Activated naive CD4-positive, alpha-beta T cell treated with anti-CD3 and anti-CD28 coated beads, Interleukin-2, amount 10 ng/mL, durations not matched to agents 7 days and 5 days (primary cell): ENCODE measurements around the gene SHISA3.

Experiments used
- CTCF ChIA-PET: fragments of 350-600 bp; sonication (Branson Sonifier 250); formaldehyde crosslinking; loops from one replicate; lab custom pipeline; 2021; ENCODE audit warnings: antibody characterized with exemption; lab: Charles Lee
- DNase-seq: peaks from one replicate; pipeline ENCODE4 v3.0.0-alpha.2; 2020
- H3K27ac Mint-ChIP-seq: one replicate; pipeline ENCODE4 v1.8.0; 2021; ENCODE audit warnings: mild to moderate bottlenecking, moderate library complexity, mixed read lengths
- H3K27me3 Mint-ChIP-seq: one replicate; pipeline ENCODE4 v1.8.0; 2021; ENCODE audit warnings: mild to moderate bottlenecking, mixed read lengths
- H3K36me3 Mint-ChIP-seq: one replicate; pipeline ENCODE4 v1.8.0; 2021; ENCODE audit warnings: mixed read lengths
- H3K4me1 Mint-ChIP-seq: one replicate; pipeline ENCODE4 v1.8.0; 2021; ENCODE audit warnings: mixed read lengths
- H3K4me3 Mint-ChIP-seq: one replicate; pipeline ENCODE4 v1.8.0; 2021; ENCODE audit warnings: mild to moderate bottlenecking, moderate library complexity, mixed read lengths
- H3K9me3 Mint-ChIP-seq: one replicate; pipeline ENCODE4 v1.8.0; 2021; ENCODE audit warnings: mixed read lengths

Gene SHISA3

DNA sequence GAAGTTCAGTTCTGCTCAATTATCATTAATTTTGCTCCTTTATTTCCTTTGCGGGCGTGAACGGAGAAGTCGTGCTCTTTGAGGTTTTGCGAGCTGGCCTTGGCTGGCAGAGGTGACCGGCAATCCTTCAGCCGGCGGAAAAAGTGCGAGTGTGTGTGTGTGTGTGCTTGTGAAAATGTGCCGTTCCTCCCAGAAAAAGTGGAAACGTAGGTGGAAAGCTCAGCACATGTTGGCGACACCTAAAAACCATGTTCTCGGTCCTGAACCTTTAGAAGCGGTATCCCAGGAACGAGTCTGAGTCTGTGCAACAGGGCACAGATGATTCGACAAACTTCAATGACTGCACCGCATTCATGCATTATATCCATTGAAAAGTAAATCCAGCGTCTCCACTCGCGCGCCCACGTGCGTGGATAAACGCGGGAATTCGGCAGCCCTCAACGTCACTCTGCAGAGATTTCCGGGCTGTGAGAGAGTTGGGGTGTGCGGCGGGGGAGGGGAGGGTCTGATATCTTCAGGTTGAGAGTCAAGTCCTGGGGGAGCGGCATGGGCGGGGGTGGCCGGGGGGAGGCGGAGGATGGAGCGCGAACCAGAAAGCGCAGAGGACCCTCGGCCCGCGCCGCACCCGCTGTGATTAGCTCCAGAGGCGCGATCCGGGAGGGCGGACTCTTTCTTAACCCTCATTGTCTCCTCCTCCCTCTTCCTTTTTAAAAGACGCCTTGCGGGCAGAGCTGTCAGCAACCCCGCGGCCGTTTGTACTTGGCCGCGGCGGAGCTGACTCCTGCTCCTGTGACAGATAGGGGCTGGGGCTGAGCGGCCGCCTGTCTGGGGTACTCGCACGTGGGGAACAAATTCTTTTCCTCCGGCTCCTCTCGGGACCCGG, at the start of gene SHISA3:
Gene SHISA3, plus strand, starts transcription at position 737 of the 883 bp plus-strand sequence. CDS start 569 bp downstream, outside the sequence.
- Mint-ChIP-seq H3K27me3 (peaks cover 85% of the 10 kb centered on the region), H3K9me3 (no peaks in the 10 kb centered on the region), H3K36me3 (no peaks in the 10 kb centered on the region), H3K4me3 (peak within 1 kb of the TSS; percentile 77), H3K4me1 (peaks cover 29% of the 10 kb centered on the region), H3K27ac (no peak within 1 kb of the TSS)
- peak; percentile 56 for DNase-seq
- CTCF ChIA-PET = interaction anchor here (0.7 kb wide), 1 partner anchor 14 kb away, joined by 3 read pairs; no protein-coding TSS in a partner anchor

DNA sequence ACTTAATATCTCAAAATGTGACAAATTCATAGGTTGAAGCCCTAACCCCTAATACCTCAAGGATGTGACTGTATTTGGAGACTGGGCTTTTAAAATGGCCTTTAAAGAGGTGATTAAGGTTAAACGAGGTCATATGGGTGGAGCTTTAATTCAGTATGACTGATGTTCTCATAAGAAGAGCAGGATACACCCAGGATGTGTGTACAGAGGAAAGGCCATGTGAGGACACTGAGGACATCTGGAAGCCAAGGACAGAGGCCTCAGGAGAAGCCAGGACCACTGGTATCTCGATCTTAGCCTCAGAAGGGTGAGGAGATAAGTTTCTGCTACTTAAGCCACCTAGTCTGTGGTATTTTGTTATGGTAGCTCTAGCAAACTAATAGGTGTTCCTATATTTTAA, 49.0 kb upstream of the SHISA3 start:
- H3K36me3 Mint-ChIP-seq = no peaks in the 10 kb centered on the region
- no peaks in the 10 kb centered on the region for H3K9me3 Mint-ChIP-seq
- H3K4me3 Mint-ChIP-seq = no peak overlapping the region
- no peak overlapping the region for H3K27ac Mint-ChIP-seq
- DNase-seq = no peak
- H3K4me1 Mint-ChIP-seq = no peaks in the 10 kb centered on the region
- CTCF ChIA-PET = no interaction called here
- no peaks in the 10 kb centered on the region for H3K27me3 Mint-ChIP-seq

DNA sequence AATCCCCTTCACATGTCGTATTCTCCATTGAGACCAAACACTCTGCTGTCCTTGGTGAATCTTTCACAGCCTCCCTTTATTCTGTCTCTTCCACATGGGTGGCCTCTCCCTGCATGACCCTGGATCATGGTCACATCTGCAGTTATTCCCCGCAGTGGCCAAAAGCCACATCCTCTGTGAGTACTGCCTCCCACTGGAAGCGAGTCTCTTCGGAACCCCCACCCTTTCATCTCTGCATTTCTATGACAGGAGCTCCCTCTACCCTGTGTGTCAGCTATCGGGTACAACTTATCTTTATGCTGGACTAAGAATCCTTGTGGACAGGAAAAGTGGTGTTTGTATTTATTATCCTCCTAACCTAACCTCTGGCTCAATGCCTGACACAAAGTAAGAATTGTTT, 48.6 kb upstream of the SHISA3 start:
- no peaks in the 10 kb centered on the region for H3K4me1 Mint-ChIP-seq
- no peak overlapping the region for H3K27ac Mint-ChIP-seq
- no peak overlapping the region for H3K4me3 Mint-ChIP-seq
- CTCF ChIA-PET = no interaction called here
- no peaks in the 10 kb centered on the region for H3K27me3 Mint-ChIP-seq
- H3K9me3 Mint-ChIP-seq = no peaks in the 10 kb centered on the region
- no peaks in the 10 kb centered on the region for H3K36me3 Mint-ChIP-seq
- no peak for DNase-seq

DNA sequence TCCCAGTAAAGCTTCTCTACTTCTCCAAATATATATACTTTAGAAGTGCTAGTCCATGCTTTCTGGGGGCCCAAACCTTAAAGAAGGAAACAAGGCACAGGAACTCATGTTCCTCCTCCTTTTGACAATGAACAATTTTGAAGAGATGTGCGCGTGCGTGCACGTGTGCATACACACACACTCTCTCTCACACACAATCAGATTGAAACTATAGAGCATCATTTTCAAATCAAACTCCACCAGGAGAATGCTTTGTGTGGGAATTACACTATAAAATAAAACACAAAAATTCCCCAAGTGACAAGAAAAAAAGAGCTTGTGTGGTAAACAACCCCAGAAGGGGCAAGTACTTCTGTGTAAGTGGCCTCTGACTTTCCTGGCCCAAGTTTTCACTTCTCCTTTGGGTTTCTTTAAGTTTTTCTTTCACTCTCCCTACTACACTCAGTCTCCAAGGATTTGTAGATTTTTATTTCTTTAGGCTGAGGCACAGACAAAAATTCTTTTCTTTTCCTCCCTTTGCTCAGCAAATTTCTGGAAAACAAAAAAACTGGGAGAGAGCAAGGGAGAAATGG, 46.6 kb upstream of the SHISA3 start:
- CTCF ChIA-PET = no interaction called here
- no peak overlapping the region for H3K27ac Mint-ChIP-seq
- H3K4me1 Mint-ChIP-seq = no peaks in the 10 kb centered on the region
- H3K4me3 Mint-ChIP-seq = no peak overlapping the region
- H3K9me3 Mint-ChIP-seq = no peaks in the 10 kb centered on the region
- H3K27me3 Mint-ChIP-seq = peaks cover 13% of the 10 kb centered on the region
- H3K36me3 Mint-ChIP-seq = no peaks in the 10 kb centered on the region
- DNase-seq = no peak

DNA sequence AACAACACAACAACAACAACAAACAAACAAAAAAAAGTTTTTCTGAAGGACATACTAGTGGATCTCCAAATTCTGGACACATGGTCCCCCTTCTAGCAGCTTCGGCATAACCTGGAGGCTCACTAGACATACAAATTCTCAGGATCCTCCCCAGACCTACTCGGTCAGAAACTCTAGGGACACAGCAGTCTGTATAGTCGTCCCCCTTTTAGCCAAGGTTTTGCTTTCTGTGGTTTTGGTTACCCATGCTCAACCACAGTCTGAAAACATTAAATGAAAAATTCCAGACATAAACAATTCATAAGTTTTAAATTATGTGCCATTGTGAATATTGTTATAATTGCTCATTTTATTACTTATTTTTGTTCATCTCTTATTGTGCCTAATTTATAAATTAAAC, 45.2 kb upstream of the SHISA3 start:
- DNase-seq = no peak
- Mint-ChIP-seq H3K27me3 (peaks cover 21% of the 10 kb centered on the region), H3K27ac (no peak overlapping the region), H3K4me1 (peaks cover 3% of the 10 kb centered on the region), H3K36me3 (no peaks in the 10 kb centered on the region), H3K9me3 (no peaks in the 10 kb centered on the region), H3K4me3 (no peak overlapping the region)
- CTCF ChIA-PET = interaction anchor here (1.2 kb wide), 1 partner anchor 167 kb away, joined by 3 read pairs; no protein-coding TSS in a partner anchor

DNA sequence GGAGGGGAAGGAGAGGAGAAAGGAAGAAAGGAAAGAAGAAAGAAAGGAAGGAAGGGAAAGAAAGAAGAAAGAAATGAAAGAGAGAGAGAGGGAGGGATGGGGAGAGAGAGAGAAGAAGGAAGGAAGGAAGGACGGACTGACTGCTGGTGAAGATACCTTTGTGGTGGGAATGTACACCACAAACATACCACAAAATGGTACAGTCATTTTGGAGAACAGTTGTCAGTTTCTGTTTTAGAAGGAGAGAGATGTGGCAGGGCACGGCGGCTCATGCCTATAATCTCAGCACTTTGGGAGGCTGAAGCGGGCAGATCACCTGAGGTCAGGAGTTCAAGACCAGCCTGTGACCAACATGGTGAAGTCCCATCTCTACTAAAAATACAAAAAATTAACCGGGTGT, 40.0 kb upstream of the SHISA3 start:
- H3K4me3 Mint-ChIP-seq = no peak overlapping the region
- no peak overlapping the region for H3K27ac Mint-ChIP-seq
- H3K27me3 Mint-ChIP-seq = peaks cover 47% of the 10 kb centered on the region
- CTCF ChIA-PET = no interaction called here
- no peak for DNase-seq
- peaks cover 3% of the 10 kb centered on the region for H3K4me1 Mint-ChIP-seq
- H3K36me3 Mint-ChIP-seq = no peaks in the 10 kb centered on the region
- no peaks in the 10 kb centered on the region for H3K9me3 Mint-ChIP-seq

DNA sequence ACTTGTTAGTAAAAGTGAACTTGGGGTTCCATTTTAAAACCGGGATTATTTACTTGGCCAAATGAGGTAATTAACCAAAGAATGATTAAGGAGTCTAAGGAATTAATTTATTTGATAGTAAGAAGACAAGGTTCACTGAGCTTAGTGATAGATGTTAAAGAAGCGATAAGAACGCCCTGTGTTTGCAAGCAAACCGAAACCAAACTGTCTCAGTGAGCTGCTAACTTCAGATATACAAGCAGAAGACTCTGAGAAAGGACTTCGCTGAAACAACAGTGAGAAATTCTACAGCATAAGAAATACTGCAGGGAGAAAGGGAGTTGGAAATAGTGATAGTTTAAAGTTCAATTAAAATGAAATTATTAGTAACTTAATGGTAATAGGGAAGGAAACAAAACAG, 37.6 kb upstream of the SHISA3 start:
- H3K4me1 Mint-ChIP-seq = peaks cover 3% of the 10 kb centered on the region
- H3K27ac Mint-ChIP-seq = no peak overlapping the region
- H3K4me3 Mint-ChIP-seq = no peak overlapping the region
- no peak for DNase-seq
- no peaks in the 10 kb centered on the region for H3K36me3 Mint-ChIP-seq
- H3K27me3 Mint-ChIP-seq = peaks cover 48% of the 10 kb centered on the region
- H3K9me3 Mint-ChIP-seq = no peaks in the 10 kb centered on the region
- CTCF ChIA-PET = no interaction called here

DNA sequence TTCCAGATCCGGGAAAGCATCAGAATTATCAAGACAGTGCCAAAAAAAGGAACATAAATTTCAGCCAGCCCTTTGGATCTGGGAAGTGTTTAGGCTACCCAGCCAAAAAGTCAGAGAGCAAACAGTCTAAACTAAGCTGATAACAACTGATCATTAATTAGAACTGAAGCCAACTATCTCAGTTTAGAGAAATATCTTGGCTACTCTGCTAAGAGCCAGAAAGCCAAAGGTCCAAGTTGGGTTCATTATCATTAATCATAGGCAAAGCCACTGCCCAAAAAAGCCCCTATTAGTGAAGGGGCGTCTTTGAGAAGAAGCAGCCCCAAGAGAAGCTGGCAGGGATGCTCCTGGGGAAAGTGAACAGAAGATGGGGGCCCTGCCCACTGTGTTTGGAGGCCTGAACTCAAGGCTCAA, 37.0 kb upstream of the SHISA3 start:
- Mint-ChIP-seq H3K36me3 (no peaks in the 10 kb centered on the region), H3K4me3 (no peak overlapping the region), H3K27ac (no peak overlapping the region), H3K27me3 (peaks cover 48% of the 10 kb centered on the region), H3K9me3 (no peaks in the 10 kb centered on the region), H3K4me1 (peaks cover 3% of the 10 kb centered on the region)
- no peak for DNase-seq
- CTCF ChIA-PET = no interaction called here

DNA sequence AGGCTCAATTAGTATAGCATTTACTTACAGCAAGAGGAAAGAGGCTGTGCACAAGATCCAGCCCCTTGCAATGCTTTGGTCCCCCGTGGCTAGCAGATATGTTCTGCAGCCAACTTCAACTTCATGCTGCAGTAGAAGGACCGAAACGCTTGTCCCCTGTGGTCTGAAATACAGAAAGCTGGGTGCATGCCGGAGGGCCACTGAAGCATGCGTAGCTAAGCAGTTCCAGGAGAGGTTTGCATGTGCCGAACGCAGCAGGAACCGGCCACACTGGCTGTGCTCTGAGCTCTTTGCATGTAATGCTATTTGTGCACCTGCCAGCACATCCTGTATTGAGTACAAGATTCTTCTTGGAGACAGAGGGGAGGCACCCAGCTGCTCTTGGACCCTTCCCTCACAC, 35.8 kb upstream of the SHISA3 start:
- peaks cover 3% of the 10 kb centered on the region for H3K4me1 Mint-ChIP-seq
- no peak for DNase-seq
- no peak overlapping the region for H3K27ac Mint-ChIP-seq
- H3K27me3 Mint-ChIP-seq = peaks cover 39% of the 10 kb centered on the region
- CTCF ChIA-PET = interaction anchor here (0.8 kb wide), 1 partner anchor 1138 kb away, joined by 3 read pairs; no protein-coding TSS in a partner anchor
- no peaks in the 10 kb centered on the region for H3K36me3 Mint-ChIP-seq
- no peaks in the 10 kb centered on the region for H3K9me3 Mint-ChIP-seq
- no peak overlapping the region for H3K4me3 Mint-ChIP-seq

DNA sequence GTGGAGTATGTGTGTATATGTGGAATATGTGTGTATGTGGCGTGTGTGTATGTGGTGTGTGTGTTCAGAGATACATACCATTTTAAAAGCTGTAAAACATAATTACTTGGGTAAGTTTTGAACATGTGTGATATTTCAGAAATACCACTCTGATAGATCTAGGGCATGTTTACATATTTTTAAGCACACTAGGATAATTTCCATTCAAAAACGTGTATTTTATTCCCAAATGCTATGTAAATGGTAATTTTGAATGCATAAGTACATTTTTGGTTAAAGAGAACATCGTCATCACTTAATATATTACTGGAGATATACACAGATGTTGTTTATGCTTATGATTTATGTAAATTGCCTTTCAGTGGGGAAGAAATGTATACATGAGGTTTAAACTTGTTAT, 34.7 kb upstream of the SHISA3 start:
- DNase-seq = no peak
- Mint-ChIP-seq H3K4me3 (no peak overlapping the region), H3K36me3 (no peaks in the 10 kb centered on the region), H3K27ac (no peak overlapping the region), H3K9me3 (no peaks in the 10 kb centered on the region), H3K4me1 (no peaks in the 10 kb centered on the region), H3K27me3 (peaks cover 30% of the 10 kb centered on the region)
- CTCF ChIA-PET = no interaction called here

DNA sequence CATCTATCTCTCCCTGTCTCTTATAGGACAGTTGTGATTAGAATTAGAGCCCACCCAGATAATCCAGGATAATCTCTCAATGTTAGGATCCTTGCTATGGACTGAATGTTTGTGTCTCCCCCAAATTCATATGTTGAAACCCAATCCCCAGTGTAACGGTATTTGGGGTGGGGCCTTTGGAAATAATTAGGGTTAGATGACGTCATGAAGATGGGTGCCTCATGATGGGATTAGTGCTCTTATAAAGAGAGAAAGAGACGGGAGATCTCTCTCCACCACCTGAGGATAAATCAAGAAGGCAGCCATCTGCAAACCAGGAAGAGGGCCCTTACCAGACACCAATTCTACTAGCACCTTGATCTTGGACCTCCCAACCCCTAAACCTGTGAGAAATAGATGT, 33.7 kb upstream of the SHISA3 start:
- Mint-ChIP-seq H3K4me3 (no peak overlapping the region), H3K9me3 (no peaks in the 10 kb centered on the region), H3K4me1 (no peaks in the 10 kb centered on the region), H3K36me3 (no peaks in the 10 kb centered on the region), H3K27ac (no peak overlapping the region), H3K27me3 (peaks cover 22% of the 10 kb centered on the region)
- CTCF ChIA-PET = no interaction called here
- no peak for DNase-seq

DNA sequence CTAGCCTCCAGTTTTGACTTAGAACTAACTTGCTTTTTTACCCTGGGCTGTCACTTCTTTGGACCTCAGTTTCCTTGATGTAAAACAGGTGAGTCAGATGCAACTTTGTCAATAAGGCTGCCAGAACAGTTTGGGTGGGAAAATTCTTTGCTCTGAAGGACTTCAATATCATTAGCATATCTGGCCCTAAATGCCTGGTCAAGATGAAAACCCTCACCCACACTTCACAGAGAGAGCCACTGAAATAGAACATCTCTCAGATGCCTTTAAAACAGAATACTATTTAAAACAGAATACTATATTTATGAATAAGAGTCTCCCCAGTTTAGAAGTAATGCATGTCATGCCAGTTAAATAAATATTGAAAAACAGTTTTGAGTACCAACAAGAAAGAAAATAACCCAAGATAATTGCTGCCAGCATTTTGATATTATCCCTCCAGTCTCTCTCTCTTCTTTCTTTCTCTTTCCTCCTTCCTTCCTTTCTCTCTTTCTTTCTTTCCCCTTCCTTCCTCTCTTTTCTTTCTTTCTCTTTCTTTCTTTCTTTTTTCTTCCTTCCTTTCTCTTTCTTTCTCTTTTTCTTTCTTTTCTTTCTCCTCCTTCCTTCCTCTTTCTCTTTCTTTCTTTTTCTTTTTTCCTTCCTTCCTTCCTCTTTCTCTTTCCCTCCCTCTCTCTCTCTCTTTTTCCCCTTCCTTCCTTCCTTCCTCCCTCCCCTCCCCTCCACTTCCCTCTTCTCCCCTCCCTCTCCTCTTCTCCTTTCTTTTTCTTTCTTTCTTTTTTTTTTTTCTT, 32.8 kb upstream of the SHISA3 start:
- no peak overlapping the region for H3K4me3 Mint-ChIP-seq
- H3K4me1 Mint-ChIP-seq = no peaks in the 10 kb centered on the region
- H3K27ac Mint-ChIP-seq = no peak overlapping the region
- no peak for DNase-seq
- no peaks in the 10 kb centered on the region for H3K36me3 Mint-ChIP-seq
- H3K9me3 Mint-ChIP-seq = no peaks in the 10 kb centered on the region
- peaks cover 17% of the 10 kb centered on the region for H3K27me3 Mint-ChIP-seq
- CTCF ChIA-PET = no interaction called here

DNA sequence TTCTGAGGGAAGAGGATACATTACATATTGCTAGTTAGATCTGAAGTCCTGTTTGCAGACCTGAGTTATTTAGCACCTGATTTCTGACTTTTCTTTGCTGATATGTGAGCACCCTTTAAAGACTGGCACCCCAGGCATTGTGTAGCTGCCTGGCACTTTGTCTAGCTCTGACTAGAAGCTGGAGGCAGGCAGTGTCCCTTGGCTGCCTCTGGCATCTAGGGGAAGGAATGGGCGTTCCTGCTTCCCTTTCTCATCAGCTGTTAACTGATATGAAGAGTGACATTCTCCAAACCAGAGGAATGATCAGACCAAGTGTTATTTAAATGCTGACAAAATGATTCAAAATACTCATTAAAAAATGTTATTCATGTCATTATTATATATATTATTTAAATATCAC, 30.3 kb upstream of the SHISA3 start:
- H3K9me3 Mint-ChIP-seq = no peaks in the 10 kb centered on the region
- H3K4me3 Mint-ChIP-seq = no peak overlapping the region
- no peaks in the 10 kb centered on the region for H3K36me3 Mint-ChIP-seq
- CTCF ChIA-PET = interaction anchor here (1.2 kb wide), 1 partner anchor 85 kb away, joined by 3 read pairs; no protein-coding TSS in a partner anchor
- no peak for DNase-seq
- peaks cover 9% of the 10 kb centered on the region for H3K27me3 Mint-ChIP-seq
- no peak overlapping the region for H3K27ac Mint-ChIP-seq
- H3K4me1 Mint-ChIP-seq = no peaks in the 10 kb centered on the region

DNA sequence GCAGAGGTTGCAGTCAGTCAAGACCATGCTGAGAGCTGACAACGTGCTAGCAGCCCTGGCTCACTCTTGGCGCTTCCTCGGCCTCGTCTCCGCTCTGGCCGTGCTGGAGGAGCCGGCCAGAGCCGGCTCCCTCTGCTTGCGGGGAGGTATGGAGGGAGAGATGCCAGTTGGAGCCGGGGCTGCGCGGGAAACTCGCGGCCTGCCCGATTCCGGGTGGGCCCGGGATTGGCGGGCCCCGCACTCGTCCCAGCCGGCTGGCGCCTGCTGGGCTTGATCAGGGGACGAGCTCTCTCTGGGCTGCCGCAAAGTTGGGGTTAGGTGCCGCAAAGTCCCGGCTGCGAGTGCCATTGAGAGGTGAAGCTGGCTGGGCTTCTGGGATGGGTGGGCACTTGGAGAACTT, 27.8 kb upstream of the SHISA3 start:
- peaks cover 5% of the 10 kb centered on the region for H3K27me3 Mint-ChIP-seq
- CTCF ChIA-PET = interaction anchor here (3.8 kb wide), 1 partner anchor 150 kb away, joined by 59 read pairs; no protein-coding TSS in a partner anchor
- no peak overlapping the region for H3K4me3 Mint-ChIP-seq
- H3K9me3 Mint-ChIP-seq = no peaks in the 10 kb centered on the region
- no peak for DNase-seq
- H3K4me1 Mint-ChIP-seq = no peaks in the 10 kb centered on the region
- H3K36me3 Mint-ChIP-seq = no peaks in the 10 kb centered on the region
- no peak overlapping the region for H3K27ac Mint-ChIP-seq
